Measurements from ENCODE around the gene OTOG.

- TF ChIP-seq CTCF (IDR thresholded peaks at IDR 0.05) (no peak), EZH2 (IDR thresholded peaks at IDR 0.05) (no peak)
Observed at GRCh38 chr11:17524221-17524620, 22.8 kb upstream of the OTOG start.

Measured in neural progenitor cell (in vitro differentiated cells).